ENCODE results near the gene USP31.

The USP31 gene

GRCh38 chr16:23152386-23153178 lies 3.3 kb upstream of the USP31 start:
- no peak for TF ChIP-seq CTCF (IDR thresholded peaks at IDR 0.05; ENCODE audit: control insufficient read depth, extremely low read depth, insufficient read depth)
- DNase-seq (ENCODE audit: low read depth), result peak; percentile 89
- peak overlapping the region; percentile 1; the same call in 1 of the 2 replicates for H3K4me3 ChIP-seq (ENCODE audit: low read depth, low read length)

GRCh38 chr16:23149993-23150364 lies 727 bp upstream of the USP31 start:
- H3K4me3 ChIP-seq (ENCODE audit: low read depth, low read length), result peak overlapping the region; percentile 61
- no peak for TF ChIP-seq CTCF (IDR thresholded peaks at IDR 0.05; ENCODE audit: control insufficient read depth, extremely low read depth, insufficient read depth)
- DNase-seq (ENCODE audit: low read depth), result no peak

GRCh38 chr16:23148513-23149266 lies 562 bp downstream of the USP31 start:
- H3K4me3 ChIP-seq (ENCODE audit: low read depth, low read length), result peak overlapping the region; percentile 65
- no peak for TF ChIP-seq CTCF (IDR thresholded peaks at IDR 0.05; ENCODE audit: control insufficient read depth, extremely low read depth, insufficient read depth)
- DNase-seq (ENCODE audit: low read depth), result no peak

- DNase-seq (ENCODE audit: low read depth), result no peak
- TF ChIP-seq CTCF (IDR thresholded peaks at IDR 0.05; ENCODE audit: control insufficient read depth, extremely low read depth, insufficient read depth), result no peak
- H3K4me3 ChIP-seq (ENCODE audit: low read depth, low read length), result peak overlapping the region; percentile 65
These were observed 1.1 kb downstream of the USP31 start for GRCh38 chr16:23148166-23148512.

GRCh38 chr16:23147666-23148065 lies 1.6 kb downstream of the USP31 start:
- DNase-seq (ENCODE audit: low read depth), result no peak
- no peak for TF ChIP-seq CTCF (IDR thresholded peaks at IDR 0.05; ENCODE audit: control insufficient read depth, extremely low read depth, insufficient read depth)
- H3K4me3 ChIP-seq (ENCODE audit: low read depth, low read length), result no peak overlapping the region

- no peak overlapping the region for H3K4me3 ChIP-seq (ENCODE audit: low read depth, low read length)
- TF ChIP-seq CTCF (IDR thresholded peaks at IDR 0.05; ENCODE audit: control insufficient read depth, extremely low read depth, insufficient read depth), result no peak
- no peak for DNase-seq (ENCODE audit: low read depth)
These were observed 2.2 kb downstream of the USP31 start for GRCh38 chr16:23146877-23147601.
